Common myeloid progenitor, CD34-positive (primary cell): ENCODE data around the gene NXPH3.

Experiments used
- CTCF ChIA-PET: fragments of 350-600 bp; sonication (Branson Sonifier 250); formaldehyde crosslinking; loops from one replicate; lab custom pipeline; 2021; ENCODE audit warnings: antibody characterized with exemption; lab: Charles Lee
- POLR2A ChIA-PET: fragments of 350-600 bp; sonication (Branson Sonifier 250); formaldehyde crosslinking; loops from one replicate; lab custom pipeline; 2021; ENCODE audit warnings: antibody characterized with exemption; lab: Charles Lee
- DNase-seq, 3 donors: peaks; one replicate each; pipeline versions ENCODE4 v3.0.0 to v3.0.0-alpha.2; 2013
- H3K27ac ChIP-seq, 2 experiments: 1 replicate in 1 of 2; 2 replicates in 1 of 2; pipeline ENCODE4 v1.7.0; 2013; ENCODE audit warnings: inconsistent platforms in 2 of 2, low read length in 2 of 2, mild to moderate bottlenecking in 2 of 2, low read depth in 1 of 2, moderate library complexity in 1 of 2; ENCODE audit not compliant: severe bottlenecking in 2 of 2, insufficient read depth in 1 of 2, poor library complexity in 1 of 2
- H3K27me3 ChIP-seq, 5 experiments: replicated peaks in 2 of 5; 1 replicate in 3 of 5; 2 replicates in 2 of 5; pipeline versions ENCODE4 v1.6.1 to v1.7.0; 2013; ENCODE audit warnings: low read length in 4 of 5, mild to moderate bottlenecking in 2 of 5, moderate library complexity in 2 of 5, inconsistent platforms in 1 of 5; ENCODE audit not compliant: insufficient read depth in 5 of 5, control insufficient read depth in 4 of 5
- H3K36me3 ChIP-seq, 4 experiments: 1 replicate in 2 of 4; 2 replicates in 2 of 4; pipeline versions ENCODE4 v1.6.1 to v1.7.0; 2013; ENCODE audit warnings: low read length in 3 of 4, control low read depth in 1 of 4, mild to moderate bottlenecking in 1 of 4; ENCODE audit not compliant: control insufficient read depth in 4 of 4, insufficient read depth in 4 of 4
- H3K4me1 ChIP-seq, 4 experiments: 1 replicate in 3 of 4; 2 replicates in 1 of 4; pipeline versions ENCODE4 v1.6.1 to v1.7.1; 2013; ENCODE audit warnings: low read length in 3 of 4, mild to moderate bottlenecking in 3 of 4, control low read depth in 1 of 4, inconsistent platforms in 1 of 4, moderate library complexity in 1 of 4; ENCODE audit not compliant: control insufficient read depth in 4 of 4, insufficient read depth in 4 of 4; ENCODE audit errors: control extremely low read depth in 1 of 4
- H3K4me3 ChIP-seq, 7 experiments: 1 replicate in 4 of 7; 2 replicates in 3 of 7; pipeline versions ENCODE4 v1.5.1 to v1.7.0; 2013; ENCODE audit warnings: mild to moderate bottlenecking in 7 of 7, low read length in 6 of 7, moderate library complexity in 6 of 7, inconsistent platforms in 2 of 7, low read depth in 2 of 7, control low read depth in 1 of 7; ENCODE audit not compliant: insufficient read depth in 4 of 7, control insufficient read depth in 1 of 7; ENCODE audit errors: extremely low read depth in 1 of 7
- H3K9me3 ChIP-seq, 5 experiments: 1 replicate in 4 of 5; 2 replicates in 1 of 5; pipeline versions ENCODE4 v1.6.1 to v1.7.1; 2013; ENCODE audit warnings: low read length in 4 of 5, mild to moderate bottlenecking in 2 of 5, inconsistent platforms in 1 of 5, low read depth in 1 of 5, moderate library complexity in 1 of 5; ENCODE audit not compliant: control insufficient read depth in 4 of 5, insufficient read depth in 2 of 5; ENCODE audit errors: control extremely low read depth in 1 of 5
- WGBS: methylation state at CpG from one replicate; pipeline ENCODE4 v1.1.5; 2013; ENCODE audit not compliant: insufficient coverage; 5-methylcytosine and 5-hydroxymethylcytosine counted together

Gene NXPH3

DNA sequence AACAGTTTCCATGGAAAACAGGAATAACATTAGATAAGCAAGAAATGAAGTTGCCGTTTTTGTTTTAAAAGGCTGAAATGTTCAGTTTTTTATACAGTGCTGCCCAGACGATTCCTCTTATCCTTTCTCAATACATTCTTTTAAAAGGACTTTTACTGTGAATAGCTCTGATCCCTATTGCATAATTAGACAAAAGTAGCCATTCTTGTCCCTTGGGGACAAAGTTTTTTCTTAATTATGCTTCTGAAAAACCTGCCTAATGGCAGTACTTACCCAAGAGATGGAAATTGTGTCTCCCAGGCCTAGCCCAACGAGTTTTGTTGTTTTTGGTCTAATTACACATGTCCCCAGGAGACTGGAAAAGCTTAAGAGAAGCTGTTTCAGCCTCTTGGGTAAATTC, 27.6 kb downstream of the NXPH3 start:
- WGBS, result 85% methylated on average over 2 of the region's 3 CpGs
- Histone ChIP-seq H3K36me3 (peaks cover 31 to 86% (median 62%) of the 10 kb centered on the region in 4 experiments), H3K4me1 (peaks cover 0 to 13% (median 2%) of the 10 kb centered on the region in 4 experiments), H3K27ac (no peak overlapping the region), H3K4me3 (no peak overlapping the region), H3K27me3 (no peaks in the 10 kb centered on the region), H3K9me3 (no peaks in the 10 kb centered on the region)
- DNase-seq, result no peak
- ChIA-PET CTCF (interaction anchor here (1.3 to 3.6 kb wide), 2 partner anchors 13 to 85 kb away, joined by 3 to 17 read pairs; no protein-coding TSS in a partner anchor), POLR2A (no interaction called here)

DNA sequence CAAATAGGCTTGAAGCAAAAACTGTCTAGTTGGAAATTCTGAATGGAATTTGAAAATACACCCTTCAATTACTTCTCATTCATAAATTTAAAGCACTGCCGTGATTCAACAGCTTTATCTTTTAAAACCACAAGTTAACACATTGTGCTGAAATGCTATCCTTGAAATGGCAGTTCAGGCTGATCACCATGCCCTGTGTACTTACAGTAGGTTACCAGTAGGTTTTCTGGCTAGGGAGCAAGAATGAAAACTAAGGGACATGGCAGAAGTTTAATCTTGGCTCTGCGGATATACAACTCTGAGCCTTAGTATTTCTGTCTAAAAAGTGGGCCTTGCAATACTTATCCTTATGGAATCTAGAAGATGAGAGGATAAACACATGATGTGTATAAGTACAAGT, 28.0 kb downstream of the NXPH3 start:
- 80% methylated on average over 1 of the region's 2 CpGs for WGBS
- CTCF ChIA-PET, result interaction anchor here (1.3 to 3.6 kb wide), 2 partner anchors 12 to 85 kb away, joined by 3 to 17 read pairs; no protein-coding TSS in a partner anchor
- POLR2A ChIA-PET, result no interaction called here
- peak in 2 of 3 donors; percentile 15 to 26 for DNase-seq
- Histone ChIP-seq H3K4me3 (no peak overlapping the region), H3K27me3 (no peaks in the 10 kb centered on the region), H3K27ac (no peak overlapping the region), H3K4me1 (peaks cover 0 to 13% (median 2%) of the 10 kb centered on the region in 4 experiments), H3K36me3 (peaks cover 34 to 86% (median 60%) of the 10 kb centered on the region in 4 experiments), H3K9me3 (no peaks in the 10 kb centered on the region)

DNA sequence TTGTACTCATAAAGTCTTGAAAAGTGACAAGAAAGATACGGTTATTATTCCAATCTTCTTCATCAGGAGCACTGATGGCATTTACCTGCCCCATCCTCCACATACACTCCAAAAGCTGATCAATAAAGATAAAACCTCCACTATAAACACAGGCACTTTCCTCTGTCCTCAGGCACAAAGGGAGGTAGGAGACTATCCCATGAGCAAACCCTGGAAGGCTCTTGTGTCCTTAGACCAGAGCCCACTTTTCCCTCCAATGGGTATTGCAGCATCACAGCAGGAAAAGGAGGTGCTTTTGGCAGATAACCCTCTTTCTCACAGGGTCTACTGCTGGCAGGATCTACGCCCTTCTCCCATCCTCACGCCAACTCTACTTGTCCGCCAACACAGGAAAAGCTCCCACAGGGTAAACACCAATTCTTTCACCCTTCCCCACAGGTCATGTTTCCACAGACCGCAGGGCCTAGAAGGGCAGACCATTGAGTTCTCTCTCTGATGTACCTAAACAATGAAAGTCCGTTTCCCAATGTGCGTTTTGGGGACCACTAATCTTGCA, 28.7 kb downstream of the NXPH3 start:
- Histone ChIP-seq H3K27ac (no peak overlapping the region), H3K27me3 (no peaks in the 10 kb centered on the region), H3K9me3 (no peaks in the 10 kb centered on the region), H3K36me3 (peaks cover 41 to 88% (median 60%) of the 10 kb centered on the region in 4 experiments), H3K4me3 (no peak overlapping the region), H3K4me1 (peaks cover 0 to 13% (median 2%) of the 10 kb centered on the region in 4 experiments)
- ChIA-PET CTCF (interaction anchor here (3.6 kb wide), 1 partner anchor 11 kb away, joined by 17 read pairs; no protein-coding TSS in a partner anchor), POLR2A (no interaction called here)
- 98% methylated on average over 7 of the region's 7 CpGs for WGBS
- no peak for DNase-seq

DNA sequence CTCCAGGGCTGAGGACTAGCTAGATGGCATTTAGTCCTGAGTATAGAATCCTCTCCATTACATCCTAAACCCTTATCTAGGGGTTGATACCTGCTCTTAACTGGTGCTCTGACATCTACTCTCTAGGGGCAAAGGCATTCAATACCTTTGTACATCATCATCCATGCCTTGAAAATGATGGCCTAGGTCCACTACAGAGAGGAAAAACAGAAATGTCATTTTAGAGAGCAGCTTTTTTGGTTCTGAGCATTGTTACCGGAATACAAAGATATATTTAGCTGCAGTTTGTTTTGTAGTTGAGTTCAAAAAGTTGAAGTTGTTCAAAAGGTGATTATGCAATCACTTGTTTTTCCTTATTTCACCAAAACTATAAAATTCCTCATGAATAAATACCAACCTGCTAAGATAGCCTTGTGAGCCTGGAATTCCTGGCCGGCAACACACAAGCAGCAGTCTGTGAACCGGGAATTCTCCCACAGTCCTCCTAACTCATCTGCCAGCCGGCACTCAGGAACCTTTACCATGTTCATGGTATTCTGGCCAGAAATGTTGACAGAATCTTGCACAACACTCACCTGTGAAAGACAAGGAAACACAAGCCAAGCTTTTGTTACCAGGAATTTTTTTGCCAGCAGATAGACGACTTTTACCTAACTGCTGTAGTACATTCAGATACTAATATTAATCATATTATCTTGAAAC, 35.4 kb downstream of the NXPH3 start:
- ChIA-PET POLR2A (no interaction called here), CTCF (interaction anchor here (1.0 to 1.2 kb wide), 2 partner anchors 10 to 17 kb away, joined by 4 read pairs; no protein-coding TSS in a partner anchor)
- H3K9me3 ChIP-seq, result no peaks in the 10 kb centered on the region
- DNase-seq, result no peak
- H3K27me3 ChIP-seq, result no peaks in the 10 kb centered on the region
- H3K4me1 ChIP-seq, result no peaks in the 10 kb centered on the region
- no peak overlapping the region for H3K27ac ChIP-seq
- no peak overlapping the region for H3K4me3 ChIP-seq
- 93% methylated on average over 4 of the region's 5 CpGs for WGBS
- peaks cover 37 to 74% (median 48%) of the 10 kb centered on the region in 4 experiments for H3K36me3 ChIP-seq

DNA sequence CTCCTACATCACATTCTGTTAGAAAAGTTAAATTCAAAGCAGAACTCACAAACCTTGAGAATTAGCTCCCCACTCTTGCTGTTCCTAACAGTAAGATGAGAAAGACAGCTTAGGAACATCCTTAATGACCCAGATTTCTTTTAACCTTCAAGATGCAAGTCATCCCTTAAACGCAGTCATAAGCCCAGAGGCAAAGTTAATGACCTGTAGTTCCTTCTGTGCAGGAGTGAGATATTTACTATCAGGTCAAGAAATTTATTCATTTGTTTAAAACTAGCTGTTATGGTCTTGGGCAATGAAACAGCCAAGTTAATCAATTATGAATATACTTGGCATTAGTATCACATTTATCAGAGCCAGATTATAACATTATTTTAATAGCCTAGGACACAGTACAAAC, 37.1 kb downstream of the NXPH3 start:
- WGBS, result no CpG with 5 or more reads among the region's 1 CpG
- POLR2A ChIA-PET, result no interaction called here
- Histone ChIP-seq H3K4me1 (peaks cover 0 to 3% (median 0%) of the 10 kb centered on the region in 4 experiments), H3K9me3 (no peaks in the 10 kb centered on the region), H3K4me3 (no peak overlapping the region), H3K27me3 (no peaks in the 10 kb centered on the region), H3K27ac (no peak overlapping the region), H3K36me3 (peaks cover 30 to 71% (median 50%) of the 10 kb centered on the region in 4 experiments)
- DNase-seq, result no peak
- CTCF ChIA-PET, result interaction anchor here (0.6 to 1.9 kb wide), 4 partner anchors 15 to 964 kb away, joined by 3 to 6 read pairs (median 4); no protein-coding TSS in a partner anchor

DNA sequence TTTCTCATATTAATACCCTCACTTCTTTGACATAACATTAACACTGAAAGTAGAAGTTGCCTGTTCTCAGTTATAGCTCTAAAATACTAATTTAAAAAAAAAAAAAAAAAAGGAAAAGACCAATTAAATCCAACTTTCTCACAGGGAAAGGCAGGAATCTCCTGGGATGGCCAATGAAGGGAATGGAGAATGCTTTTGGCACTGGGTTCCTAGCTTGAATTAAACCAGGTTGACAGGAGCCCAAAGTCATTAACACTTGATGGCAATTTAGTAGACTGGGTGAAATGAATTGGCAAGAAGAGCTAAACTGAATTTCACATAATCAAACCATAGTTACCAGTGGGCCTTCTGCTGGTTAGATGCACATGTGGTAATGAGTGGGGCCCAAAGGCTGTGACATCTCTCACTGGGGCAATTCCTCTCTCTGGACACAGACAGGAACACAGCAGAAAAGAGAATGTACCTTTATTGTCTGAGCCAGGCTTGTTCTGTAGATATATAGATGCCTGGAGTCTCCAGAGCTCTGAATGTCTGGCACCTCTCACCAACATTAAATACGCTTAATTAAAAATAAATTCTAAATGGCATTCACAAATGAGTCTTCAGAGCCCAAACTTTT, 37.6 kb downstream of the NXPH3 start:
- H3K4me3 ChIP-seq, result no peak overlapping the region
- ChIA-PET CTCF (interaction anchor here (0.6 to 1.9 kb wide), 7 partner anchors 12 to 964 kb away, joined by 3 to 7 read pairs (median 4); no protein-coding TSS in a partner anchor), POLR2A (interaction anchor here (0.5 to 1.2 kb wide), 2 partner anchors 52 to 88 kb away, joined by 3 read pairs; no protein-coding TSS in a partner anchor)
- H3K4me1 ChIP-seq, result peaks cover 0 to 4% (median 2%) of the 10 kb centered on the region in 4 experiments
- no peaks in the 10 kb centered on the region for H3K27me3 ChIP-seq
- no peaks in the 10 kb centered on the region for H3K9me3 ChIP-seq
- H3K36me3 ChIP-seq, result peaks cover 28 to 71% (median 49%) of the 10 kb centered on the region in 4 experiments
- DNase-seq, result no peak
- no peak overlapping the region for H3K27ac ChIP-seq
- no CpG with 5 or more reads among the region's 1 CpG for WGBS
